Lower lobe of right lung (tissue), 2 donors: Measurements from ENCODE around the gene CCNQ. TPM values are rescaled to one million over a fixed set of nuclear protein-coding genes. Genes with fewer than 3 reads are reported as not detected.

Experiments
- ATAC-seq, 2 donors: fragments of 200-7000 bp; cut with Tn5 transposase; one replicate each; pipeline ENCODE4 v1.9.1; 2020 to 2022; ENCODE audit warnings: mild to moderate bottlenecking in 2 of 2, moderate library complexity in 2 of 2
- DNase-seq: peaks from one replicate; pipeline ENCODE4 v3.0.0-alpha.2; 2020
- H3K27ac ChIP-seq: fragments of 200-600 bp; one replicate; pipeline ENCODE4 v1.8.0; 2022
- H3K27me3 ChIP-seq: fragments of 200-600 bp; one replicate; pipeline ENCODE4 v1.8.0; 2022; ENCODE audit warnings: low read depth
- H3K36me3 ChIP-seq: fragments of 200-600 bp; one replicate; pipeline ENCODE4 v1.8.0; 2022; ENCODE audit warnings: mild to moderate bottlenecking
- H3K4me1 ChIP-seq: fragments of 200-600 bp; one replicate; pipeline ENCODE4 v1.8.0; 2022
- H3K4me3 ChIP-seq: fragments of 200-600 bp; one replicate; pipeline ENCODE4 v1.8.0; 2022; ENCODE audit warnings: mild to moderate bottlenecking
- H3K9me3 ChIP-seq: fragments of 200-600 bp; one replicate; pipeline ENCODE4 v1.8.0; 2022
- CTCF ChIP-seq: fragments of 200-600 bp; IDR thresholded peaks from one replicate; pipeline ENCODE4 v1.8.0; 2022; ENCODE audit warnings: antibody characterized with exemption, mild to moderate bottlenecking
- intact Hi-C: fragments of 100-400 bp; cut with DNase I; formaldehyde crosslinking; loops from one replicate; pipeline ENCODE4 v1.11.0; 2022
- total RNA-seq: library from RNA; stranded (reverse); fragmentation: NEBNext Ultra II Directional; extraction: Animal tissue kit (Norgen Biotek cat#: 25700); gene quantifications from one replicate; pipeline ENCODE4 v1.2.1, GENCODE V29; 2021
- donor health status: DM: no; HTN: yes; CAD: no; lungs with severe emphysema.

The CCNQ gene
- total RNA-seq, 1 donor from 2014 or later, result 17.0 TPM

GRCh38 chrX:153631907-153632594 is 33.1 kb upstream of the CCNQ start:
- Histone ChIP-seq H3K4me3 (no peak overlapping the region), H3K9me3 (no peaks in the 10 kb centered on the region), H3K4me1 (no peaks in the 10 kb centered on the region), H3K36me3 (no peaks in the 10 kb centered on the region), H3K27me3 (no peaks in the 10 kb centered on the region), H3K27ac (no peak overlapping the region)
- DNase-seq (no peak), ATAC-seq (no peak)
- TF ChIP-seq CTCF, result no peak
- intact Hi-C loops, result no loop called here

GRCh38 chrX:153631346-153631745 is 32.4 kb upstream of the CCNQ start:
- Histone ChIP-seq H3K9me3 (no peaks in the 10 kb centered on the region), H3K4me3 (no peak overlapping the region), H3K27me3 (no peaks in the 10 kb centered on the region), H3K4me1 (no peaks in the 10 kb centered on the region), H3K27ac (no peak overlapping the region), H3K36me3 (no peaks in the 10 kb centered on the region)
- ATAC-seq (no peak), DNase-seq (no peak)
- intact Hi-C loops, result no loop called here
- no peak for TF ChIP-seq CTCF

DNA sequence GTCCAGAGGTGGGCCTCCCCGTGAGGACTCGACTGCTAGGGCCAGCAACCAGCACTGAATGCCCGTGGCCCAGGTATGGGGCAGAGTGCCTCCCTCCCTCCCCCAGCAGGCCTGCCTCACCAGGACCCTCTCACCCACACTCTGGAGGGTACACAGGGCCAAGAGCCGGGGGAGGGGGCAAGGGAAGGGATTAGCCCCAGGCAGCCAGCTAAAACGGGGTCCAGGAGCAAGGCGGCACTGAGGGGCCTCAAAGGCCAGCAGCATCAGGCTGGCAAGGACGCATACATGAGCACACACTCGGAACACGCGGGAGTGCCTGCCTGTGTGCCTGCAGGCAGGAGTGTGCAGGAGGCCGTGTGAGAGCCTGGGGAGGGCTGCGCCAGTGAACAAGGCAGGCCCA is 29.7 kb upstream of the CCNQ start:
- no peaks in the 10 kb centered on the region for H3K27me3 ChIP-seq
- H3K9me3 ChIP-seq, result no peaks in the 10 kb centered on the region
- DNase-seq (peak; percentile 14), ATAC-seq (no peak)
- TF ChIP-seq CTCF, result no peak
- H3K36me3 ChIP-seq, result no peaks in the 10 kb centered on the region
- intact Hi-C loops, result no loop called here
- no peaks in the 10 kb centered on the region for H3K4me1 ChIP-seq
- no peak overlapping the region for H3K27ac ChIP-seq
- H3K4me3 ChIP-seq, result no peak overlapping the region

GRCh38 chrX:153628129-153628528 is 29.2 kb upstream of the CCNQ start:
- ATAC-seq (peak; percentile 6 to 40), DNase-seq (peak; percentile 21)
- Histone ChIP-seq H3K9me3 (no peaks in the 10 kb centered on the region), H3K27ac (no peak overlapping the region), H3K4me1 (no peaks in the 10 kb centered on the region), H3K4me3 (no peak overlapping the region), H3K36me3 (no peaks in the 10 kb centered on the region), H3K27me3 (no peaks in the 10 kb centered on the region)
- no peak for TF ChIP-seq CTCF
- intact Hi-C loops, result no loop called here

DNA sequence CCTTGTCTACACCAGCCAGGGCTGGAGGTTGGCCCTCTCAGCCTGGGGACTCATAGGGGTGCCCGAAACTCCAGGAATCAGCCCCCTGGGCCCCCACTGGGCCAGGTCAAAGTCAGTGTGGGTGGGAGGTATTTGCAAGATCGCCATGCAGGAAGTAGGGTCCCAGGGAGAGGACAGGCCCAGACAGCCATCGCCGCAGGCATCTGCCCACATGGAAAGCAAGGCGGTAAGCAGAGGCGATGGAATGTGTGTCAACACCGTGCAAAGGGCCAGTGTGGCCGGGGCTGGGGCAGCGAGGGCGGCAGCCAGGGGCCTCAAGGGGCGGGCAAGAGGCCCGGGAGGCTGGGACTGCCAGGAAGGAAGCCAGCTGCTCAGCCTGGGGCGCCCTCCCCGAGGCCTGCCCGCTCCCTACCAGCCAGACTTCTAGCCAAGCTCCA is 28.8 kb upstream of the CCNQ start:
- peak; percentile 72 to 81 for ATAC-seq
- no peak for TF ChIP-seq CTCF
- DNase-seq, result peak; percentile 62
- Histone ChIP-seq H3K4me1 (no peaks in the 10 kb centered on the region), H3K9me3 (no peaks in the 10 kb centered on the region), H3K27ac (no peak overlapping the region), H3K4me3 (no peak overlapping the region), H3K27me3 (no peaks in the 10 kb centered on the region), H3K36me3 (no peaks in the 10 kb centered on the region)
- intact Hi-C loops, result no loop called here
